GM21390 (cell line): Measurements from ENCODE around the gene TMEM92.
"Not testable (repeated sequence)": the region's sequence is repeated elsewhere in the genome, so short reads cannot be mapped to it uniquely, and the experiment has no call there.

Source experiments
- ATAC-seq: cut with Tn5 transposase; IDR thresholded peaks from one replicate; pipeline ENCODE4 v1.9.1; 2021; ENCODE audit not compliant: unreplicated experiment

The TMEM92 gene

GRCh38 chr17:50299776-50300175 is 25.5 kb downstream of the TMEM92 start:
- ATAC-seq = no peak

GRCh38 chr17:50300824-50301223 is 26.6 kb downstream of the TMEM92 start:
- ATAC-seq = not testable (repeated sequence)

- no peak for ATAC-seq
Observed at GRCh38 chr17:50301891-50302584, 27.8 kb downstream of the TMEM92 start.

GRCh38 chr17:50303051-50303450 is 28.8 kb downstream of the TMEM92 start:
- no peak for ATAC-seq

GRCh38 chr17:50303596-50303995 is 29.3 kb downstream of the TMEM92 start:
- ATAC-seq = no peak

GRCh38 chr17:50304781-50305404 is 30.6 kb downstream of the TMEM92 start:
- ATAC-seq = no peak

- ATAC-seq = no peak
Observed at GRCh38 chr17:50307654-50308053, 33.4 kb downstream of the TMEM92 start.

- no peak for ATAC-seq
Observed at GRCh38 chr17:50308666-50309065, 34.4 kb downstream of the TMEM92 start.

GRCh38 chr17:50310455-50311111 is 36.3 kb downstream of the TMEM92 start:
- ATAC-seq = no peak

- no peak for ATAC-seq
Observed at GRCh38 chr17:50311112-50311460, 36.8 kb downstream of the TMEM92 start.

GRCh38 chr17:50311483-50311882 is 37.2 kb downstream of the TMEM92 start:
- no peak for ATAC-seq

- ATAC-seq = no peak
Observed at GRCh38 chr17:50312308-50312707, 38.0 kb downstream of the TMEM92 start.

GRCh38 chr17:50314456-50315011 is 40.3 kb downstream of the TMEM92 start:
- no peak for ATAC-seq

- ATAC-seq = no peak
Observed at GRCh38 chr17:50316016-50316587, 41.8 kb downstream of the TMEM92 start.

GRCh38 chr17:50316660-50317059 is 42.4 kb downstream of the TMEM92 start:
- ATAC-seq = not testable (repeated sequence)

- ATAC-seq = no peak
Observed at GRCh38 chr17:50317121-50317520, 42.9 kb downstream of the TMEM92 start.

- no peak for ATAC-seq
Observed at GRCh38 chr17:50318501-50319285, 44.4 kb downstream of the TMEM92 start.

GRCh38 chr17:50319306-50320004 is 45.2 kb downstream of the TMEM92 start:
- no peak for ATAC-seq

- ATAC-seq = no peak
Observed at GRCh38 chr17:50322271-50322670, 48.0 kb downstream of the TMEM92 start.

- ATAC-seq = no peak
Observed at GRCh38 chr17:50323060-50323459, 48.8 kb downstream of the TMEM92 start.
